ENCODE data around the gene SPATA24. TPM values are rescaled to one million over a fixed set of nuclear protein-coding genes. Genes with fewer than 3 reads are reported as not detected.

Gene SPATA24
- total and polyA plus RNA-seq, 2 of the 8 experiments (the other 6 are each of a cell fraction or from before 2014, with no cell fraction given): 5.8 to 9.4 TPM

GRCh38 chr5:139383993-139384590 lies 19.8 kb downstream of the SPATA24 start:
- Histone ChIP-seq H3K4me3 (ENCODE audit: extremely low read depth in 1 of 4, insufficient read depth in 2 of 4, low read depth in 3 of 4, low read length in 4 of 4) (no peak overlapping the region), H2BK12ac (ENCODE audit: low read depth, low read length) (no peak overlapping the region), H3K23me2 (ENCODE audit: low read depth, low read length) (no peaks in the 10 kb centered on the region), H2BK120ac (replicated peaks; ENCODE audit: low read depth, low read length) (no peak overlapping the region), H4K8ac (ENCODE audit: extremely low read depth, insufficient read depth, low read length) (no peak overlapping the region; the same call in 1 of the 2 replicates), H2BK5ac (ENCODE audit: low read depth, low read length) (no peak overlapping the region), H3K18ac (ENCODE audit: extremely low read depth, low read length) (no peak overlapping the region), H4K20me1 (replicated peaks in 1 of 2; ENCODE audit: control insufficient read depth in 1 of 2, insufficient read depth in 2 of 2, low read length in 2 of 2) (peaks cover 0 to 2% of the 10 kb centered on the region in 2 experiments), H3K36me3 (ENCODE audit: control insufficient read depth in 2 of 4, insufficient read depth in 4 of 4, low read length in 3 of 4) (no peaks in the 10 kb centered on the region), H2BK20ac (ENCODE audit: low read length) (no peak overlapping the region), H2AK5ac (ENCODE audit: low read depth, low read length) (no peak overlapping the region), H3K27ac (ENCODE audit: low read depth, low read length) (no peak overlapping the region), H3K4me2 (ENCODE audit: insufficient read depth in 1 of 2, low read depth in 2 of 2, low read length in 2 of 2) (no peak overlapping the region), H3K14ac (ENCODE audit: insufficient read length) (no peak overlapping the region), H3K4ac (replicated peaks; ENCODE audit: insufficient read length, low read depth, low read length) (no peak overlapping the region), H4K5ac (ENCODE audit: insufficient read length, low read depth, low read length) (no peak overlapping the region), H3K9ac (replicated peaks in 1 of 4; ENCODE audit: extremely low read depth in 1 of 4, low read depth in 3 of 4, low read length in 3 of 4) (no peak overlapping the region), H3K79me1 (ENCODE audit: low read depth, low read length) (no peaks in the 10 kb centered on the region; the same call in 1 of the 2 replicates), H2BK15ac (ENCODE audit: low read length) (no peak overlapping the region), H3K4me1 (replicated peaks in 1 of 4; ENCODE audit: control insufficient read depth in 3 of 4, insufficient read depth in 4 of 4, low read length in 3 of 4) (peaks cover 3 to 11% (median 10%) of the 10 kb centered on the region in 4 experiments), H4K91ac (replicated peaks; ENCODE audit: insufficient read length, low read length) (no peak overlapping the region), H3K23ac (ENCODE audit: insufficient read length) (no peak overlapping the region), H3K27me3 (replicated peaks in 1 of 4; ENCODE audit: control insufficient read depth in 3 of 4, extremely low read depth in 1 of 4, insufficient read depth in 3 of 4, low read length in 3 of 4) (no peaks in the 10 kb centered on the region), H3K9me3 (ENCODE audit: insufficient read depth in 2 of 2, low read depth in 1 of 2, low read length in 1 of 2) (no peaks in the 10 kb centered on the region), H2AFZ (ENCODE audit: low read length) (no peak overlapping the region), H3K79me2 (ENCODE audit: control insufficient read depth in 1 of 2, insufficient read depth in 2 of 2, low read length in 2 of 2) (no peaks in the 10 kb centered on the region), H3K56ac (replicated peaks; ENCODE audit: insufficient read length, low read depth, low read length) (no peak overlapping the region)
- ChIA-PET POLR2A (ENCODE audit: partially characterized antibody) (interaction anchor here (1.1 kb wide), 1 partner anchor 42 kb away, joined by 3 read pairs; the partner anchor contains the start of gene PAIP2), CTCF (ENCODE audit: partially characterized antibody) (interaction anchor here (1.2 kb wide), 1 partner anchor 251 kb away, joined by 3 read pairs; no protein-coding TSS in a partner anchor)
- WGBS, 2 experiments (ENCODE audit: extremely low coverage in 1 of 2, insufficient coverage in 1 of 2, insufficient read length in 1 of 2, insufficient replicate concordance in 2 of 2, low coverage in 1 of 2, low lambda C conversion rate in 2 of 2, missing lambda C conversion rate in 1 of 2): 78% methylated on average over 7 of the region's 7 CpGs; no CpG with 5 or more reads in 1 of the 2 experiments
- no peak for FAIRE-seq
- no peak for DNase-seq (ENCODE audit: low read depth in 1 of 2, low spot score in 2 of 2)

Data from H1 (cell line).